Measurements from ENCODE around the gene SLC9C1.

DNA sequence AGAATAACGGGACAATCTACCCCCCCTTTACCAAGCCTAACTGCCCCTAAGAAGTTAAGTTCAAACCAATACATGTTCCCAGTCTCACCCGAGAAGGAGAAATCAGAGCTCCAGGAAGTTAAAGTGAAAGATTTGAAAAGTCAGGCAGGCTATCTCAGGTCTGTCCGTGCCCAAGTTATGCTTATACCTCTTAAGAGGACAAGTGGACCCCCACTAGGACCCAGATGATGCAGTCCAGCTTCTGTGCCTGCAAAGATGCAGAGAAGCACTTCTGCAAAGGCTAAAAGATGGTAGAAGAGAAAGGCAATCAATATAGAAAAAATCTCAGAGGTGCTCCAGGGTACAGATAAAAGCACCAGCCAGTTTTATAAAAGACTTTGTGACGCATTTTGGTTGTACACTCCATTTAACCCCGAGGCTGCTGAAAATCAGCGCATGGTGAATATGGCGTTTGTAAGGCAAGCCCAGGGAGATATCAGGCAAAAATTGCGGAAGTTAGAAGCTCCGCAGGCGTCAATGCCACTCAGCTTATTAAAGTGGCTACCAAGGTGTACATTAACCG is 9.8 kb upstream of the SLC9C1 start:
- TF ChIP-seq, protein P1, sequence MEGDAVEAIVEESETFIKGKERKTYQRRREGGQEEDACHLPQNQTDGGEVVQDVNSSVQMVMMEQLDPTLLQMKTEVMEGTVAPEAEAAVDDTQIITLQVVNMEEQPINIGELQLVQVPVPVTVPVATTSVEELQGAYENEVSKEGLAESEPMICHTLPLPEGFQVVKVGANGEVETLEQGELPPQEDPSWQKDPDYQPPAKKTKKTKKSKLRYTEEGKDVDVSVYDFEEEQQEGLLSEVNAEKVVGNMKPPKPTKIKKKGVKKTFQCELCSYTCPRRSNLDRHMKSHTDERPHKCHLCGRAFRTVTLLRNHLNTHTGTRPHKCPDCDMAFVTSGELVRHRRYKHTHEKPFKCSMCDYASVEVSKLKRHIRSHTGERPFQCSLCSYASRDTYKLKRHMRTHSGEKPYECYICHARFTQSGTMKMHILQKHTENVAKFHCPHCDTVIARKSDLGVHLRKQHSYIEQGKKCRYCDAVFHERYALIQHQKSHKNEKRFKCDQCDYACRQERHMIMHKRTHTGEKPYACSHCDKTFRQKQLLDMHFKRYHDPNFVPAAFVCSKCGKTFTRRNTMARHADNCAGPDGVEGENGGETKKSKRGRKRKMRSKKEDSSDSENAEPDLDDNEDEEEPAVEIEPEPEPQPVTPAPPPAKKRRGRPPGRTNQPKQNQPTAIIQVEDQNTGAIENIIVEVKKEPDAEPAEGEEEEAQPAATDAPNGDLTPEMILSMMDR (IDR thresholded peaks at IDR 0.05; ENCODE audit: borderline replicate concordance, extremely low read depth, low read length, poor library complexity, severe bottlenecking), result no peak
- TF ChIP-seq EZH2 (IDR thresholded peaks at IDR 0.05; ENCODE audit: borderline replicate concordance, low read depth, low read length, severe bottlenecking), result no peak
